ENCODE measurements around the gene FMO5. TPM values are rescaled to one million over a fixed set of nuclear protein-coding genes. Genes with fewer than 3 reads are reported as not detected.

The FMO5 gene
- total and polyA plus RNA-seq, 2 of the 13 experiments (the other 11 are each of a cell fraction or from before 2014, with no cell fraction given), result 48.2 to 149 TPM

- TF ChIP-seq THRA (CRISPR knock-in tag; IDR thresholded peaks at IDR 0.05; ENCODE audit: borderline replicate concordance) (peak; percentile 24; the same call in 1 of the 2 replicates), HNF4A (CRISPR knock-in tag; IDR thresholded peaks at IDR 0.05) (peak; percentile 64), PRDM15 (CRISPR knock-in tag; IDR thresholded peaks at IDR 0.05) (no peak), KLF16 (CRISPR knock-in tag; IDR thresholded peaks at IDR 0.05) (0 out of 4 replicates have a peak, but pooled peaks of 1 of the 2 experiments have one; percentile 34)
Measured at GRCh38 chr1:147211577-147211976, 13.6 kb downstream of the FMO5 start (continued).

- Histone ChIP-seq H4K20me1 (ENCODE audit: insufficient read depth, low read length) (no peaks in the 10 kb centered on the region), H3K4me2 (ENCODE audit: low read depth, low read length) (peak overlapping the region; percentile 10; the same call in 1 of the 2 replicates), H3K9ac (ENCODE audit: insufficient read depth, low read depth, low read length) (no peak overlapping the region), H3K27me3 (ENCODE audit: control insufficient read depth in 1 of 2, insufficient read depth in 2 of 2, low read length in 2 of 2) (no peaks in the 10 kb centered on the region), H3K36me3 (replicated peaks in 1 of 2; ENCODE audit: control insufficient read depth in 1 of 2, insufficient read depth in 2 of 2, low read length in 2 of 2) (peaks cover 11 to 40% of the 10 kb centered on the region in 2 experiments), H3K9me3 (ENCODE audit: low read length) (no peaks in the 10 kb centered on the region), H2AFZ (ENCODE audit: low read length) (no peak overlapping the region), H3K4me1 (ENCODE audit: insufficient read depth, low read length) (peaks cover 74% of the 10 kb centered on the region), H3K27ac (ENCODE audit: extremely low read length, insufficient read depth, low read length) (peak overlapping the region; percentile 75), H3K79me2 (ENCODE audit: insufficient read depth, low read length) (peaks cover 20% of the 10 kb centered on the region), H3K4me3 (replicated peaks in 1 of 3; ENCODE audit: insufficient read depth in 1 of 3, low read depth in 2 of 3, low read length in 3 of 3) (no peak overlapping the region)
- no TSS peak for BruUV-seq (replicated peaks)
- intact Hi-C loops (cut with micrococcal nuclease; ENCODE audit: unreplicated experiment), result no loop called here
- WGBS (ENCODE audit: low lambda C conversion rate), result 62% methylated on average over 2 of the region's 2 CpGs
- TF ChIP-seq FOXK2 (IDR thresholded peaks at IDR 0.05) (no peak), CEBPG (CRISPR knock-in tag; IDR thresholded peaks at IDR 0.05) (peak; percentile 37; the same call in 1 of the 2 replicates), ZNF816 (CRISPR knock-in tag; IDR thresholded peaks at IDR 0.05; ENCODE audit: borderline replicate concordance) (no peak), SOX13 (IDR thresholded peaks at IDR 0.05) (no peak), SOX13 (CRISPR knock-in tag; conservative IDR thresholded peaks at IDR 0.05 in 1 of 2, IDR thresholded peaks at IDR 0.05 in 1 of 2) (peak in 1 of 2 experiments; percentile 38; a peak in 1 of 4 replicates), MYC (CRISPR knock-in tag; IDR thresholded peaks at IDR 0.05; ENCODE audit: borderline replicate concordance) (no peak), SNAPC5 (CRISPR knock-in tag; IDR thresholded peaks at IDR 0.05; ENCODE audit: borderline replicate concordance) (no peak), POLR2G (IDR thresholded peaks at IDR 0.05; ENCODE audit: low read depth, low read length) (peak; percentile 40), GPN1 (CRISPR knock-in tag; IDR thresholded peaks at IDR 0.05; ENCODE audit: borderline replicate concordance) (no peak), MNT (IDR thresholded peaks at IDR 0.05) (no peak), KLF9 (CRISPR knock-in tag; IDR thresholded peaks at IDR 0.05; ENCODE audit: low read depth) (no peak), RBM22 (optimal IDR thresholded peaks at IDR 0.05; ENCODE audit: low read length) (peak; percentile 77)
- ChIA-PET POLR2A (interaction anchor here (1.3 to 7.6 kb wide), 6 partner anchors 9 to 42 kb away, joined by 5 to 101 read pairs (median 10); partner anchors contain the start of genes CHD1L and FMO5), CTCF (ENCODE audit: low intra/inter-chr PET ratio, low total read pairs) (interaction anchor here (1.4 kb wide), 1 partner anchor 31 kb away, joined by 6 read pairs; the partner anchor contains the start of gene CHD1L)
- in situ Hi-C loops (cut with HindIII; ENCODE audit: extremely low pct_ligation_motif_present, low pct_unique_long_range_greater_than_20kb), result no loop called here
- FAIRE-seq (peak; percentile 26), DNase-seq (ENCODE audit: low spot score) (peak; percentile 60), ATAC-seq (no peak; the same call in 2 of the 3 replicates)
Measured at GRCh38 chr1:147210987-147211386, 14.2 kb downstream of the FMO5 start.

All from HepG2 (cell line).